GM12891 (cell line): ENCODE data around the gene PCMTD2.

Experiments
- PAX5 ChIP-seq: IDR thresholded peaks from 2 replicates; pipeline ENCODE4 v1.6.1; 2011; ENCODE audit warnings: low read length, moderate library complexity, mild to moderate bottlenecking; ENCODE audit not compliant: insufficient read depth, severe bottlenecking
- POLR2A ChIP-seq: IDR thresholded peaks from 2 replicates; pipeline ENCODE4 v1.6.1; 2011; ENCODE audit warnings: low read depth, low read length, control low read depth
- POLR2AphosphoS5 ChIP-seq: IDR thresholded peaks from 2 replicates; pipeline ENCODE4 v1.6.1; 2011; ENCODE audit warnings: low read depth, low read length, control low read depth
- POU2F2 ChIP-seq: IDR thresholded peaks from 2 replicates; pipeline ENCODE4 v1.6.1; 2011; ENCODE audit warnings: low read depth, mild to moderate bottlenecking, control low read depth, low read length, moderate library complexity
- SPI1 ChIP-seq: IDR thresholded peaks from 2 replicates; pipeline ENCODE4 v1.6.1; 2011; ENCODE audit warnings: low read depth, low read length, control low read depth
- TAF1 ChIP-seq: IDR thresholded peaks from 2 replicates; pipeline ENCODE4 v1.6.1; 2011; ENCODE audit warnings: low read depth, low read length, control low read depth

DNA sequence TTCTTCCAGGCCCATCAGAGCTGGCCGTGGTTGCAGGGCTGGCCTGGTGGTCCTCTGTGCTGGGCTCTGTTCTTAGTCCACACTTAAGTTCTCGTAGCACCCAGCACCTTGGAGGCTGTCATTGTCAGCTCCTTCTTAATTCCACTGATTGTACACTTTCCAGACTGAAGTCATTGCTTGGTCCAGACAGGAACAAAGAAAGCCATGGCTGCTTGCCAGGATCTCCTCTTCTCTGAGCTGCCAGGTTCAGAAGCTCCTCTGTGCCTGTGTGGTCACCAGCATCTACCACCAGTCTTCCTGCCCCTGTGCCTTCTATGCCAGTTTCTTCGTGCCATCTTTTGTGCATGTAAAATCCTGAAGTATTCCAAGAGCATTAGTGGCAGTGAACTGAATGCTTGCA lies 39.5 kb upstream of the PCMTD2 start:
- TF ChIP-seq POLR2AphosphoS5 (no peak), TAF1 (no peak), POLR2A (no peak), PAX5 (no peak), SPI1 (no peak), POU2F2 (no peak)
